ENCODE results near the gene PAX8. TPM values are rescaled to one million over a fixed set of nuclear protein-coding genes. Genes with fewer than 3 reads are reported as not detected.
A peak's percentile ranks its signal among the peaks of the same experiment; 100 is the strongest.

The PAX8 gene
- total RNA-seq, 1 experiment from 2014 or later: 12.6 TPM

GRCh38 chr2:113221846-113222245 lies 56.9 kb downstream of the PAX8 start:
- DNase-seq (ENCODE audit: low read depth): no peak

- DNase-seq (ENCODE audit: low read depth): no peak
Measured at GRCh38 chr2:113220970-113221708, 57.6 kb downstream of the PAX8 start.

GRCh38 chr2:113219889-113220641 lies 58.7 kb downstream of the PAX8 start:
- peak; percentile 80 for DNase-seq (ENCODE audit: low read depth)

- DNase-seq (ENCODE audit: low read depth): no peak
Measured at GRCh38 chr2:113219525-113219888, 59.2 kb downstream of the PAX8 start.

GRCh38 chr2:113219092-113219441 lies 59.7 kb downstream of the PAX8 start:
- DNase-seq (ENCODE audit: low read depth): no peak

- peak; percentile 97 for DNase-seq (ENCODE audit: low read depth)
Measured at GRCh38 chr2:113218283-113219091, 60.2 kb downstream of the PAX8 start.

- DNase-seq (ENCODE audit: low read depth): peak; percentile 91
Measured at GRCh38 chr2:113217455-113218282, 61.1 kb downstream of the PAX8 start.

GRCh38 chr2:113216891-113217454 lies 61.7 kb downstream of the PAX8 start:
- peak; percentile 69 for DNase-seq (ENCODE audit: low read depth)

- DNase-seq (ENCODE audit: low read depth): no peak
Measured at GRCh38 chr2:113216321-113216720, 62.4 kb downstream of the PAX8 start.

- DNase-seq (ENCODE audit: low read depth): no peak
Measured at GRCh38 chr2:113215056-113215455, 63.7 kb downstream of the PAX8 start.

- no peak for DNase-seq (ENCODE audit: low read depth)
Measured at GRCh38 chr2:113214141-113214540, 64.6 kb downstream of the PAX8 start.

GRCh38 chr2:113213061-113213930 lies 65.4 kb downstream of the PAX8 start:
- DNase-seq (ENCODE audit: low read depth): no peak

- no peak for DNase-seq (ENCODE audit: low read depth)
Measured at GRCh38 chr2:113212245-113213060, 66.3 kb downstream of the PAX8 start.

- peak; percentile 96 for DNase-seq (ENCODE audit: low read depth)
Measured at GRCh38 chr2:113211226-113212105, 67.3 kb downstream of the PAX8 start.

GRCh38 chr2:113209646-113210171 lies 69.0 kb downstream of the PAX8 start:
- no peak for DNase-seq (ENCODE audit: low read depth)

- peak; percentile 68 for DNase-seq (ENCODE audit: low read depth)
Measured at GRCh38 chr2:113209011-113209645, 69.6 kb downstream of the PAX8 start.

GRCh38 chr2:113208396-113208795 lies 70.3 kb downstream of the PAX8 start:
- no peak for DNase-seq (ENCODE audit: low read depth)

GRCh38 chr2:113207021-113207420 lies 71.7 kb downstream of the PAX8 start:
- no peak for DNase-seq (ENCODE audit: low read depth)
